GM18526 (cell line): Measurements from ENCODE around the gene EEF2KMT.

Experiments
- POLR2A ChIP-seq: IDR thresholded peaks from 3 replicates; pipeline ENCODE4 v1.6.1; 2011; ENCODE audit not compliant: insufficient read length; ENCODE audit errors: extremely low read depth

The EEF2KMT gene

DNA sequence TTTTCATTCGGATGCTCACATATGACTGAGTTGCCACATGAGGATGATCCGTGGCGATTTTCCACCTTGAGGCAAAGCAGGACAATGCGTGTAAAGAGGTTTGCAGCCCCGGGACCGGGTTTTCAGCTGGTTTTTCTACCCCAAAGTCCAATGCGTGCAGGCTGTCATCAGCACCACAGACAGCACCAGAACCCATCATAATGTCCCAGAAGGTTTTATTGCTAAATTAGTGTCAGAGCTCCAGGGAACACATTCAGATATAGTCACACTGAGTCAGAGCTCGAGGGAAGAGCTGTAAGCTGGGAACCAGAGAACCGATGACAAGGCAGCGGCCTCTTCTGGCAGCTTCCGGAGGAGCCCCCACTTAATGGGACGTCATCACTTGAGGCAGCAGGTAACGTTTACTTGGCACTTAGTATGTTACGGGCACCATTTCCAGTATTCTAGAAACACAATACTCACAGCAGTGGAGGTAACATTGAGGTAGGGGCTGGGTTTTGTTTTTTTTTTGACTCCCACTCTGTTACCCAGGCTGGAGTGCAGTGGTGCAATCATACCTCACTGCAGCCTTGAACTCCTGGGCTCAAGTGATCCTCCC is 54.9 kb downstream of the EEF2KMT start:
- TF ChIP-seq POLR2A, result no peak

DNA sequence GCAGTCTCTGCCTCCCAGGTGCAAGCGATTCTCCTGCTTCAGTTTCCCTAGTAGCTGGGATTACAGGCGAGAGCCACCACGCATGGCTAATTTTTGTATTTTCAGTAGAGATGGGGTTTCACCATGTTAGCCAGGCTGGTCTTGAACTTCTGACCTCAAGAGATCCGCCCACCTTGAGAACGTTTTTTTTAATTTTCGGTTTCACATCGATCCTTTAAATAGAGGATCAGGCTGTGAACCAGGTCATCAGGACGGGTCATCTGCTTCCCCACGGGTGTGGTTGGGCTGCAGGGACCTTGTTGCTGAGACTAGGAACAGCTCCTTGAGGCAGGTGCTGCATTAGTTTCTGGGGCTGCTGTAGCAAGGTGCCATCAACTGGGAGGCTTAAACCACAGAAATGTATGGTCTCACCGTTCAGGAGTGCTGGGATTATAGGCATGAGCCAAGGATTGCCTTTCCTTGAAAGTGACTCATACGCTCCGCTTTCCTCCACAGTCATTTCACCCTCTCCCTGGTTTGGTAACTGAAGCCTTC is 55.9 kb downstream of the EEF2KMT start:
- no peak for TF ChIP-seq POLR2A

- no peak for TF ChIP-seq POLR2A
These were observed 57.1 kb downstream of the EEF2KMT start for GRCh38 chr16:5040451-5040850.

GRCh38 chr16:5036228-5037156 is 61.1 kb downstream of the EEF2KMT start:
- no peak for TF ChIP-seq POLR2A

DNA sequence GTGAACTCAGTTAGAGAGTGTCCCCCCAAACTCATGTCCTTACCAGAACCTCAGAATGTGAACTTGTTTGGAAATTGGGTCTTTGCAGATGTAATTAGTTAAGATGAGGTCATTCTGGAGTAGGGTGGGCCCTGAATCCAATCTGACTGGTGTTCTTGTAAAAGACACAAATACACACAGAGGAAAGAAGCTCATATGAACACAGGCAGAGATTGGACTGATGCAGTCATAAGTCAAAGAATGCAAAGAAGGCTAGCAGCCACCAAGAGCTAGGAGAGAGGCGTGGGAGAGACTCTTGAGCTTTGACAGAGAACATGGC is 61.7 kb downstream of the EEF2KMT start:
- TF ChIP-seq POLR2A, result no peak
